ENCODE measurements around the gene MTERF2.

The MTERF2 gene

GRCh38 chr12:106954462-106955376 is 32.2 kb downstream of the MTERF2 start:
- peak; percentile 40 for DNase-seq (ENCODE audit: low spot score)

- DNase-seq (ENCODE audit: low spot score) = no peak
Measured at GRCh38 chr12:106953352-106954250, 33.3 kb downstream of the MTERF2 start.

GRCh38 chr12:106950591-106950990 is 36.4 kb downstream of the MTERF2 start:
- no peak for DNase-seq (ENCODE audit: low spot score)

- DNase-seq (ENCODE audit: low spot score) = no peak
Measured at GRCh38 chr12:106947461-106947860, 39.5 kb downstream of the MTERF2 start.

GRCh38 chr12:106945261-106945851 is 41.6 kb downstream of the MTERF2 start:
- DNase-seq (ENCODE audit: low spot score) = no peak

- no peak for DNase-seq (ENCODE audit: low spot score)
Measured at GRCh38 chr12:106942775-106943174, 44.2 kb downstream of the MTERF2 start.

DNA sequence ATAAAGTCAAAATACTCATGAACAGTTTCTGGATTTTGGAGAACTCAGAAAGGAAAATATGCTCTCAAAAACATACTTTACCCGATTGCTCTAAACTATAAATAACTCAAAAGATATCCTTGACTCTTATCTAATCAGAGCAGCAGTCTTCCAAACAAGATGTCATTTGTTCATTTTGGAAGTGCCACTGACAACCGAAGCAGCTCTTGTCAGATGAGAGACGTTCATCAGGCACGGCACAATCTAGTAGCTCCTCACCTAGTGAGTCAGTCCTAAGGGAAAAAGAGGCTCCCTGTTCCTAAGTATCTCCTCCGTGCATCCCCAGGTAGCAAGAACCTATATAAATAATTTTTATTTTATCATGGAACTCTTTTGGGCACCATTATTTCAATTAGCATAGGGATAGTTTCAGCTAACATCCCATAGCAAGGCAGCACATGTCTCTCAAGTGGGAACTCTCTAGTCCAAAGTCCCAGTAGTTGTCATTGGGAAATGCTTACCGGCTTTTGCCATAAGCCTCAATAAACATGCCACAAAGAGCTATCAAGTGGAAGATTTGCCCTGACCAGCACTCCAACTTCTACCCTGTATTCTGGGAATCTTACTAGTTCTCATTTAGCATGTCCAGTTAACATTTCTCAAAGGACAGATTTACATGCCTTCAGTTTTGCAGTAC is 45.3 kb downstream of the MTERF2 start:
- no peak for DNase-seq (ENCODE audit: low spot score)

DNA sequence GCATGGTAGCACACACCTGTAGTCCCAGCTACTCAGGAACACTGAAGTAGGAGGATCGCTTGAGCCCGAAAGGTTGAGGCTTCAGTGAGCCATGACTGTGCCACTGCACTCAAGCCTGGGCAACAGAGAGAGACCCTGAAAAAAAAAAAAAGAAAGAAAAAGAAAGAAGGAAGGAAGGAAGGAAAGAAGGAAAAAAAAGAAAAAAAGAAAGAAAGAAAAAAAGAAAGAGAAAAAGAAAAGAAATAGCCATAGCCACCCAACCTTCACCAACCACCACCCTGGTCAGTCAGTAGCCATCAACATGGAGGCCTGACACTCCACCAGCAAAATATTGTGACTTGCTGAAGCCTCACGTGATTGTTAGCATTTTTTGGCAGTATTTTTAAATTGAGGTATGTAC is 52.7 kb downstream of the MTERF2 start:
- no peak for DNase-seq (ENCODE audit: low spot score)

Measured in cerebellar cortex (tissue), 1 donor.